MM.1S (cell line): ENCODE results near the gene TMEM134.

ENCODE experiments used
- EZH2 ChIP-seq: fragments of 300-600 bp; sonication (generic); optimal IDR thresholded peaks from 2 replicates; pipeline ENCODE3; 2017; ENCODE audit warnings: low read depth, mild to moderate bottlenecking, antibody characterized with exemption, low read length, mixed read lengths
- TF ChIP-seq, protein P1 (sequence below): fragments of 300-600 bp; sonication (generic); IDR thresholded peaks from 2 replicates; pipeline ENCODE4 v1.5.1; 2016; ENCODE audit warnings: antibody characterized with exemption, low read length, mixed read lengths

DNA sequence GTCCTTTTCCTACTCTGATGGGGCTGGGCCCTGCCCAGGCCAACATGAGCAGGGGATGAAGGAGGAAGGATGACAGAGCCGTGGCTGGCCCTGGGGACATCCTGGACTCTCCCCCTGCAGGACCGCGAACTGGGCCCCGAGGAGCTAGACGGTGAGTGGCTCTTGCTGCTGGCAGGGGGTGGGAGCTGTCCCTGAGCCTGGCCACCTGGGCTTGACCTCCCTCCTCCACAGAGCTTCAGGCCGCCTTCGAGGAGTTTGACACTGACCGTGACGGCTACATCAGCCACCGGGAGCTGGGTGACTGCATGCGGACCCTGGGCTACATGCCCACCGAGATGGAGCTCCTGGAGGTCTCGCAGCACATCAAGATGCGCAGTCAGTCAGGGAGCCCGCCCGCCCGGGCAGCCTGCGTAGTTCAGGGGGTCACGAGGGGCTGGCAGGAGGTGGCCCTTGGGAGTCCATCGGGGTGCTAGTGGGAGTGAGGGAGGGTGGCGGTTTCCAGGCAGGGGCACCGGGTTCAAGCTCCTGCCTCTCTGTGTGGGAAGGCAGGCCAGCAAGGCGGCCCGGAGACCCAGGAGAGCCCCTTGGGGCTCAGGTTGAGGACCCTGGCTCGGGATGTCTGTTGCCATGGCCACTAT lies 12.9 kb downstream of the TMEM134 start:
- TF ChIP-seq EZH2: no peak
- TF ChIP-seq, protein P1, sequence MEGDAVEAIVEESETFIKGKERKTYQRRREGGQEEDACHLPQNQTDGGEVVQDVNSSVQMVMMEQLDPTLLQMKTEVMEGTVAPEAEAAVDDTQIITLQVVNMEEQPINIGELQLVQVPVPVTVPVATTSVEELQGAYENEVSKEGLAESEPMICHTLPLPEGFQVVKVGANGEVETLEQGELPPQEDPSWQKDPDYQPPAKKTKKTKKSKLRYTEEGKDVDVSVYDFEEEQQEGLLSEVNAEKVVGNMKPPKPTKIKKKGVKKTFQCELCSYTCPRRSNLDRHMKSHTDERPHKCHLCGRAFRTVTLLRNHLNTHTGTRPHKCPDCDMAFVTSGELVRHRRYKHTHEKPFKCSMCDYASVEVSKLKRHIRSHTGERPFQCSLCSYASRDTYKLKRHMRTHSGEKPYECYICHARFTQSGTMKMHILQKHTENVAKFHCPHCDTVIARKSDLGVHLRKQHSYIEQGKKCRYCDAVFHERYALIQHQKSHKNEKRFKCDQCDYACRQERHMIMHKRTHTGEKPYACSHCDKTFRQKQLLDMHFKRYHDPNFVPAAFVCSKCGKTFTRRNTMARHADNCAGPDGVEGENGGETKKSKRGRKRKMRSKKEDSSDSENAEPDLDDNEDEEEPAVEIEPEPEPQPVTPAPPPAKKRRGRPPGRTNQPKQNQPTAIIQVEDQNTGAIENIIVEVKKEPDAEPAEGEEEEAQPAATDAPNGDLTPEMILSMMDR: no peak
